AG04450 (cell line): ENCODE data around the gene TRAK1. TPM values are rescaled to one million over a fixed set of nuclear protein-coding genes. Genes with fewer than 3 reads are reported as not detected.

ENCODE experiments used
- CTCF ChIA-PET: fragments of 300-600, 350-600 bp; formaldehyde crosslinking; extraction: SDS; loops from one replicate; lab custom pipeline; 2022; ENCODE audit warnings: antibody characterized with exemption, inconsistent platforms; lab: Charles Lee
- POLR2A ChIA-PET: fragments of 350-600 bp; formaldehyde crosslinking; extraction: SDS; loops from one replicate; lab custom pipeline; 2021; ENCODE audit warnings: antibody characterized with exemption, inconsistent platforms; lab: Yijun Ruan, JAX
- DNase-seq: peaks from one replicate; pipeline ENCODE4 v3.0.0-alpha.2; 2011; ENCODE audit warnings: low read depth, low spot score
- H3K27ac ChIP-seq: one replicate; pipeline ENCODE4 v1.5.1; 2012; ENCODE audit warnings: low read depth, low read length, control low read depth
- H3K27me3 ChIP-seq: one replicate; pipeline ENCODE4 v1.6.0; 2012; ENCODE audit warnings: low read length; ENCODE audit not compliant: control insufficient read depth, insufficient read depth
- H3K4me3 ChIP-seq: 2 replicates; pipeline ENCODE4 v1.5.1; 2011; ENCODE audit warnings: mild to moderate bottlenecking, low read depth, low read length, control low read depth
- H3K9me3 ChIP-seq: 2 replicates; pipeline ENCODE4 v1.5.1; 2012; ENCODE audit warnings: low read length; ENCODE audit not compliant: control insufficient read depth, insufficient read depth
- polyA plus RNA-seq: library from polyadenylated mRNA; depleted of rRNA; stranded (reverse); fragments of >200 nt; gene quantifications from 2 replicates; pipeline ENCODE4 v1.2.3, GENCODE V29; 2011
- TF ChIP-seq, protein P1 (sequence below): IDR thresholded peaks from 2 replicates; pipeline ENCODE4 v1.5.1; 2011; ENCODE audit warnings: low read depth, low read length, control low read depth, inconsistent platforms

The TRAK1 gene
- polyA plus RNA-seq, 1 experiment = 22.3 TPM

DNA sequence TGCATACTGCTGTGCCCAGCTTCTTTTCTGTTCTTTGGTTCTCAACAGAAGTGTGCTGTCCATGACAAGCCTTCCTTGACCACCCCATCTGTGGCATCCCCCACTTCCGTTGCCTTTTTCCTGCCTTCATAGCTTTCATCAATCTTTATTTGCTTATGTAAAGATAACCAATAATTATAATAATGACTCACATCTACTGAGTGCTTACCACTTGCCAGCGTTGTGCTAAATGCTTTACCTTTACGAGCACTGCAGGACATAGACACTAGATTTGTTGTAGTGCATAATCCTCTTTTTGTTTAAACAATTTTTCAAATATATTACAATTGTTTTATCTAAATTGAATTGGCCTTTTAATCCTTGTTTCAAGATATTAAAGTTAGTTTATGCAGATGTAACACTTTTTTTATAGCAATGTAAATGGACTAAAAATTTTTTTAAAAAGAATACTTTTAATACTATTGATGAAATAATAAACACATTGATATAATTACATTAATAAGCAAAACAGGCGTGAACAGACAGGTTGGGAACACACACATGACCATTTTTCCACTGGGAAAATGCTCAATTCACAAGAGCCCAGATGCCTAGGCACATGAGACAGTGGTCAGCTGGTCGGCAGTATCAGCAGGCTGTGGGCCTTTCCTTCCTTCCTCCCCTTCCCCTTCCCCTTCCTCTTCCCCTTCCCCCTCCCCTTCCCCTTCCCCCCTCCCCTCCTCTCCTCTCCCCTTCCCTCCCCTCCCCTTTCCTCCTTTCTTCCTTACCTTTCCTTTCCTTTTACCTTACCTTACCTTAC is 42.5 kb downstream of the TRAK1 start:
- TF ChIP-seq, protein P1, sequence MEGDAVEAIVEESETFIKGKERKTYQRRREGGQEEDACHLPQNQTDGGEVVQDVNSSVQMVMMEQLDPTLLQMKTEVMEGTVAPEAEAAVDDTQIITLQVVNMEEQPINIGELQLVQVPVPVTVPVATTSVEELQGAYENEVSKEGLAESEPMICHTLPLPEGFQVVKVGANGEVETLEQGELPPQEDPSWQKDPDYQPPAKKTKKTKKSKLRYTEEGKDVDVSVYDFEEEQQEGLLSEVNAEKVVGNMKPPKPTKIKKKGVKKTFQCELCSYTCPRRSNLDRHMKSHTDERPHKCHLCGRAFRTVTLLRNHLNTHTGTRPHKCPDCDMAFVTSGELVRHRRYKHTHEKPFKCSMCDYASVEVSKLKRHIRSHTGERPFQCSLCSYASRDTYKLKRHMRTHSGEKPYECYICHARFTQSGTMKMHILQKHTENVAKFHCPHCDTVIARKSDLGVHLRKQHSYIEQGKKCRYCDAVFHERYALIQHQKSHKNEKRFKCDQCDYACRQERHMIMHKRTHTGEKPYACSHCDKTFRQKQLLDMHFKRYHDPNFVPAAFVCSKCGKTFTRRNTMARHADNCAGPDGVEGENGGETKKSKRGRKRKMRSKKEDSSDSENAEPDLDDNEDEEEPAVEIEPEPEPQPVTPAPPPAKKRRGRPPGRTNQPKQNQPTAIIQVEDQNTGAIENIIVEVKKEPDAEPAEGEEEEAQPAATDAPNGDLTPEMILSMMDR = no peak
- POLR2A ChIA-PET = no interaction called here
- H3K9me3 ChIP-seq = no peaks in the 10 kb centered on the region
- no peak overlapping the region for H3K4me3 ChIP-seq
- CTCF ChIA-PET = interaction anchor here (1.6 kb wide), 1 partner anchor 57 kb away, joined by 4 read pairs; no protein-coding TSS in a partner anchor
- no peaks in the 10 kb centered on the region for H3K27me3 ChIP-seq
- no peak for DNase-seq
- H3K27ac ChIP-seq = no peak overlapping the region

DNA sequence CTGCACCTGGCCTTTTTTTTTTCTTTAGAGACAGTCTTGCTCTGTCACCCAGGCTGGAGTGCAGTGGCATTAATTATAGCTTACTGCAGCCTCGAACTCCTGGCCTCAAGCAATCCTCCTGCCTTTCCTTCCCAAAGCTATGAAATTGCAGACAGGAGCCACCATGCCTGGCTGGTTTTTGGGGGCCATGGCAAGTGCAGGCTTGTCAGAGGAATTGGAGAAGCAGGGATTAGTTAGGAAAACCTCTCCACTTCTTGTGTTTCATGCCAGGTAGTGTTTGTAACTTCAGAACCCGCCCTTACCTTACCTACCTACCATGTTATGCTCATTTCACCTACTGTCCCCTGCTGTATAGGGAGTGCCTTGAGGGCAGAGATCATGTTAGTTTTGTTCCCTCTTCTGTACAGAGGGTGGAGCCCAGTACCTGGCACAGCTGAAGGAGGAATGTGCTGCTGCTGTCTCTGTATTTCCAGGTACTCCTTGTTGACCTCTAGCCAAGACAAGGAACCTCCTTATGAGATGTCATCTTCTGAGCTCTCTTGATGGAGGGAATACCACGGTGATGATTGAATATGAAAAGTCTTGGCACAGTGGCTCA is 43.8 kb downstream of the TRAK1 start:
- DNase-seq = no peak
- TF ChIP-seq, protein P1 = no peak
- H3K27me3 ChIP-seq = no peaks in the 10 kb centered on the region
- no peak overlapping the region for H3K4me3 ChIP-seq
- CTCF ChIA-PET = no interaction called here
- POLR2A ChIA-PET = no interaction called here
- no peak overlapping the region for H3K27ac ChIP-seq
- H3K9me3 ChIP-seq = no peaks in the 10 kb centered on the region

DNA sequence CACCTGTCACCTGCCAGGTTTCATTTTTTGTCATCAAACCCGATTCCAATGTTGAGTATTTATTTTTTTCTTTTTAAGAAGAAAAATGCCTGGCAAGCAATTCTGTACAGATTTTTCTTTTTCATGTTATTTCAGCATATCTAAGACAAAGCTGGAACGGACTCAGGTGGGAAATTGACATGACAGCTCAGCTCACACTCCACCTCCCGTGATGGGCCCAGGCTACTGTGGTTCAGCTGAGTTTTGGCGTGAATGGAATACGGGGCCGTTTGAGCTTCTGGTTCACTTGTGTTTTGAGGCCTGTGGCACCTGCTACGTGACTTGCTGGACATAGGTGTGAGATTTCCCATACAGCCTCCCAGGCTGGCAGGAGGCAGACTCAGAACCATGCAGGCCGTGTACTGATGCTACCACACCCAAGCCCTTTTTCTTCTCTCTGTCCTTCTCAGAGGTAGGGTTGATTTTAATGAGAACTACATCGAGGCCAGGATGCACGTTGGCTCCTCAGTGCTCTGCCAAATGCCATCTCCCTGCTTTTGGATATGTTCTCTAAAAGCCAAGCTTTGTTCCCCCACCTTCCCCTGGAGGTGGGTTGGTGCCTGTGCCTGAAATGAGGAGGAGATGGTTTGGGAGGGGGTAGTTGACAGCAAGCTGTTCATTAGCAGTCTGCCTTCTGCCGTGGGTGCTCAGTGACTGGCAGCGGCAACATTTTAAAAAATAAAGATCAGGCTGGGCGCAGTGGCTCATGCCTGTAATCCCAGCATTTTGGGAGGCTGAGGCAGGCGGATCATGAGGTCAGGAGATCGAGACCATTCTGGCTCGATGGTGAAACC is 48.7 kb downstream of the TRAK1 start:
- TF ChIP-seq, protein P1 = no peak

DNA sequence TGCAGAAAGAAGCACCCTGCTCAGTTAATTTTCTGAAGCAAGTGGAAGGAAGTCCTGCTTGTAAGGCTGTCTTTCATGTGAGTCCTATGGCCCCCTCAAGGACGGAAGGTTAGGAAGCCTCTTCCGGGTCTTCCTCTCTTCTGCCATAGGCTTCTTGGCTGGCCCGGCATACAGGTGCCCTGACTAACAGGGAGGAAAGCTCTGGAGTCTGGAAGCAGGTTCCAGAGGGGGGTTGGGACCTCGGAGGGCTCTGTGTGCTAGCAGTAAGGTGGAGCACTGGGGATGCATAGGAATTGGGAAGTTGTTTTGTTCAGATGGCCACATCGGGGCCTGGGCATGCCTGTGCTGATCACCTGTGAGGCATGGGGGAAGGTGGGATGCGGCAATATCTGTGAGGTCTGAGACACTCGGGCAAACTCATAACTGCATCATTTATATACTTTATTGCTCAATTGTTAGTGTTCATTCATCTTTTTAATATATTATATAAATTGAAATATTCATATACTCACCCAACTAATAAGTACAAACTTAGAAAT is 49.6 kb downstream of the TRAK1 start:
- CTCF ChIA-PET = no interaction called here
- Histone ChIP-seq H3K9me3 (no peaks in the 10 kb centered on the region), H3K27me3 (no peaks in the 10 kb centered on the region), H3K4me3 (no peak overlapping the region), H3K27ac (no peak overlapping the region)
- TF ChIP-seq, protein P1 = no peak
- DNase-seq = no peak
- POLR2A ChIA-PET = no interaction called here

More for the DNA sequence above, 48.7 kb downstream of the TRAK1 start:
- Histone ChIP-seq H3K9me3 (no peaks in the 10 kb centered on the region), H3K4me3 (no peak overlapping the region), H3K27me3 (no peaks in the 10 kb centered on the region), H3K27ac (no peak overlapping the region)
- DNase-seq = no peak
- POLR2A ChIA-PET = no interaction called here
- CTCF ChIA-PET = interaction anchor here (0.6 kb wide), 2 partner anchors 219 to 603 kb away, joined by 3 to 5 read pairs; no protein-coding TSS in a partner anchor
